Measurements from ENCODE around the gene HMGCS2.
A peak's percentile ranks its signal among the peaks of the same experiment; 100 is the strongest.

DNA sequence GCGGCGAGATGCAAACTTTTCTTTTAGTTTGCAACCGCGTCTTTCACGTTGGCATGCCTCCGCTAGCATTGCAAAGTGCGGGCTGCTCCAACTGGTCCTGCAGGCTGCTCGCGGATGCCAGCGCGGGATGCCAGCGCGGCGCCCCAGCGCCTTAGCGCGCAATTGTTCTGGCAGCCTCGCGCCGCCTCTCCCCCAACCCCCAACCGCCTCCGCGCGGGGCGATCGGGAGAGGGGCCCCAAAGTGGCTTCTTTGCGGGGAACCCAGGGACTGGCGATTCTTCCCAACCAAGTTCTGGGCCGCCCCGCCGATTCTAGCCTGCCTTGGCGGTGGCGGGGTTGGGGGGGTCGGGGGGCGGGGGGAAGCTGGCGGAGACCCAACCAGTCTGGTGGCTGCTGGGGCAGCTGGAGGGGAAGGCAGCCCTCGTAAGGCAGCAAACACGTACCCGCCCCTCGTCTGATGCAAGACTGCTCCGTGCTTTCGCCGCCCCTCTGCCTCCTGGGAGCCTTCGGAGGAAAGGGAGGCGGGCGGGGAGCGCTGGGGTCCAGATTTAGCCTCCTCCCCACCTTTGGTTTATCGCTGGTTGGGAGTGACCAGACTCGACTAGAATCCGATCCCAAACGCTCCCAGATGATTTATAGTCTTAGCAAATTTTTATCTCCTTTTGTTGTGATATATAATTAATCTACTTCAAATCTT, 56.2 kb downstream of the HMGCS2 start:
- TF ChIP-seq EZH2 (IDR thresholded peaks at IDR 0.05) (no peak), POLR2AphosphoS5 (IDR thresholded peaks at IDR 0.05; ENCODE audit: borderline replicate concordance, low read depth, low read length) (peak; percentile 57), FOXP2 (optimal IDR thresholded peaks at IDR 0.05; ENCODE audit: control extremely low read depth, extremely low read length, insufficient read depth) (peak; percentile 39)

Data from SK-N-MC (cell line).